NB4 (cell line): ENCODE measurements around the gene MYH9.

Experiments
- MYC ChIP-seq: IDR thresholded peaks from 2 replicates; pipeline ENCODE4 v1.6.1; 2011; ENCODE audit warnings: low read depth, low read length
- POLR2A ChIP-seq: IDR thresholded peaks from 2 replicates; pipeline ENCODE4 v1.6.1; 2011; ENCODE audit warnings: mild to moderate bottlenecking; ENCODE audit not compliant: insufficient read length; ENCODE audit errors: extremely low read depth
- TF ChIP-seq, protein P1 (sequence below): IDR thresholded peaks from one replicate; pipeline ENCODE4 v1.5.1; 2012; ENCODE audit warnings: low read depth, low read length
- TF ChIP-seq, protein P2 (sequence below): IDR thresholded peaks from 2 replicates; pipeline ENCODE4 v1.6.1; 2011; ENCODE audit warnings: low read depth, low read length

DNA sequence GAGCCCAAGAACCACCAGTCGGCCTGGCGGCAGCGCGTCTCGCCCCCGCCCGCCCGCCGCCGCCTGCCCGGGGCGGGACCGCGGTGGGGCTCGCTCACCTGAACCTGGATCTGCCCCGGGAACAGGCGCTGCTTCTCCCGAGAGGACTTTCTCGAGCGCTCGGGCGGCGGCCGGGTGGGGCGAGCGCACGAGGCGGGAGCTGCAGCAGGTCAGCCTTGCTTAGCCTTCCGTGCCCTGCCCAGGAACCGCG, 133 bp downstream of the MYH9 start:
- TF ChIP-seq MYC (peak; percentile 33; the same call in 1 of the 2 replicates), POLR2A (peak; percentile 77)
- TF ChIP-seq, protein P1, sequence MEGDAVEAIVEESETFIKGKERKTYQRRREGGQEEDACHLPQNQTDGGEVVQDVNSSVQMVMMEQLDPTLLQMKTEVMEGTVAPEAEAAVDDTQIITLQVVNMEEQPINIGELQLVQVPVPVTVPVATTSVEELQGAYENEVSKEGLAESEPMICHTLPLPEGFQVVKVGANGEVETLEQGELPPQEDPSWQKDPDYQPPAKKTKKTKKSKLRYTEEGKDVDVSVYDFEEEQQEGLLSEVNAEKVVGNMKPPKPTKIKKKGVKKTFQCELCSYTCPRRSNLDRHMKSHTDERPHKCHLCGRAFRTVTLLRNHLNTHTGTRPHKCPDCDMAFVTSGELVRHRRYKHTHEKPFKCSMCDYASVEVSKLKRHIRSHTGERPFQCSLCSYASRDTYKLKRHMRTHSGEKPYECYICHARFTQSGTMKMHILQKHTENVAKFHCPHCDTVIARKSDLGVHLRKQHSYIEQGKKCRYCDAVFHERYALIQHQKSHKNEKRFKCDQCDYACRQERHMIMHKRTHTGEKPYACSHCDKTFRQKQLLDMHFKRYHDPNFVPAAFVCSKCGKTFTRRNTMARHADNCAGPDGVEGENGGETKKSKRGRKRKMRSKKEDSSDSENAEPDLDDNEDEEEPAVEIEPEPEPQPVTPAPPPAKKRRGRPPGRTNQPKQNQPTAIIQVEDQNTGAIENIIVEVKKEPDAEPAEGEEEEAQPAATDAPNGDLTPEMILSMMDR: no peak
- TF ChIP-seq, protein P2, sequence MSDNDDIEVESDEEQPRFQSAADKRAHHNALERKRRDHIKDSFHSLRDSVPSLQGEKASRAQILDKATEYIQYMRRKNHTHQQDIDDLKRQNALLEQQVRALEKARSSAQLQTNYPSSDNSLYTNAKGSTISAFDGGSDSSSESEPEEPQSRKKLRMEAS: 0 out of 2 replicates have a peak, but pooled peaks have one; percentile 8
